ENCODE data around the gene ADGRD1.

The ADGRD1 gene

GRCh38 chr12:131147293-131147692 is 193.6 kb downstream of the ADGRD1 start:
- Histone ChIP-seq H3K4me3 (replicated peaks; ENCODE audit: insufficient read depth, low read length) (no peak overlapping the region), H3K27ac (replicated peaks) (no peak overlapping the region), H3K27me3 (ENCODE audit: insufficient read depth, poor library complexity, severe bottlenecking) (no peaks in the 10 kb centered on the region)
- TF ChIP-seq REST (IDR thresholded peaks at IDR 0.05; ENCODE audit: insufficient replicate concordance, low read depth), result no peak
- no peak for TF ChIP-seq POLR2AphosphoS5 (IDR thresholded peaks at IDR 0.05; ENCODE audit: low read depth)
- no peak for TF ChIP-seq SPI1 (IDR thresholded peaks at IDR 0.05; ENCODE audit: borderline replicate concordance, low read depth)
- TF ChIP-seq GABPA (IDR thresholded peaks at IDR 0.05; ENCODE audit: low read depth), result no peak
- no peak for TF ChIP-seq CTCF (IDR thresholded peaks at IDR 0.05; ENCODE audit: insufficient read depth, low read length)
- no peak for DNase-seq (ENCODE audit: low read depth in 1 of 2, low spot score in 1 of 2)

- TF ChIP-seq POLR2AphosphoS5 (IDR thresholded peaks at IDR 0.05; ENCODE audit: low read depth), result no peak
- no peak for TF ChIP-seq REST (IDR thresholded peaks at IDR 0.05; ENCODE audit: insufficient replicate concordance, low read depth)
- peak; percentile 34; the same call in 1 of the 2 replicates for TF ChIP-seq GABPA (IDR thresholded peaks at IDR 0.05; ENCODE audit: low read depth)
- peak; percentile 94 for TF ChIP-seq SPI1 (IDR thresholded peaks at IDR 0.05; ENCODE audit: borderline replicate concordance, low read depth)
- Histone ChIP-seq H3K27me3 (ENCODE audit: insufficient read depth, poor library complexity, severe bottlenecking) (no peaks in the 10 kb centered on the region), H3K27ac (replicated peaks) (no peak overlapping the region), H3K4me3 (replicated peaks; ENCODE audit: insufficient read depth, low read length) (no peak overlapping the region)
- peak; percentile 43 to 66 for DNase-seq (ENCODE audit: low read depth in 1 of 2, low spot score in 1 of 2)
Observed at GRCh38 chr12:131147894-131148293, 194.2 kb downstream of the ADGRD1 start.

- Histone ChIP-seq H3K27ac (replicated peaks) (no peak overlapping the region), H3K27me3 (ENCODE audit: insufficient read depth, poor library complexity, severe bottlenecking) (no peaks in the 10 kb centered on the region), H3K4me3 (replicated peaks; ENCODE audit: insufficient read depth, low read length) (no peak overlapping the region)
- no peak for DNase-seq (ENCODE audit: low read depth in 1 of 2, low spot score in 1 of 2)
- TF ChIP-seq SPI1 (IDR thresholded peaks at IDR 0.05; ENCODE audit: borderline replicate concordance, low read depth) (no peak), GABPA (IDR thresholded peaks at IDR 0.05; ENCODE audit: low read depth) (no peak), REST (IDR thresholded peaks at IDR 0.05; ENCODE audit: insufficient replicate concordance, low read depth) (no peak), POLR2AphosphoS5 (IDR thresholded peaks at IDR 0.05; ENCODE audit: low read depth) (no peak), CTCF (IDR thresholded peaks at IDR 0.05; ENCODE audit: insufficient read depth, low read length) (no peak)
Observed at GRCh38 chr12:131151558-131152345, 198.0 kb downstream of the ADGRD1 start.
